ENCODE data around the gene PTX4.
"Not testable (repeated sequence)": the region's sequence is repeated elsewhere in the genome, so short reads cannot be mapped to it uniquely, and the experiment has no call there.

PTX4 gene

GRCh38 chr16:1488054-1488601, 616 bp downstream of the PTX4 start:
- peaks cover 7% of the 10 kb centered on the region for H3K27me3 ChIP-seq (ENCODE audit: insufficient read depth, low read length)
- no peak overlapping the region for H3K4me3 ChIP-seq (ENCODE audit: low read length)
- no peak overlapping the region for H3K27ac ChIP-seq (ENCODE audit: low read depth, low read length)
- 91% methylated on average over 24 of the region's 24 CpGs for WGBS
- no peaks in the 10 kb centered on the region for H3K9me3 ChIP-seq (ENCODE audit: insufficient read depth, low read depth, low read length)
- H3K4me1 ChIP-seq (ENCODE audit: insufficient read depth, low read length) = no peaks in the 10 kb centered on the region
- H3K36me3 ChIP-seq (ENCODE audit: insufficient read depth, low read length) = no peaks in the 10 kb centered on the region
- no peak overlapping the region for H3K9ac ChIP-seq (ENCODE audit: low read depth, low read length)

GRCh38 chr16:1487395-1488053, 1.2 kb downstream of the PTX4 start:
- H3K9ac ChIP-seq (ENCODE audit: low read depth, low read length) = no peak overlapping the region
- no peaks in the 10 kb centered on the region for H3K9me3 ChIP-seq (ENCODE audit: insufficient read depth, low read depth, low read length)
- H3K27me3 ChIP-seq (ENCODE audit: insufficient read depth, low read length) = peaks cover 7% of the 10 kb centered on the region
- no peak overlapping the region for H3K4me3 ChIP-seq (ENCODE audit: low read length)
- H3K36me3 ChIP-seq (ENCODE audit: insufficient read depth, low read length) = no peaks in the 10 kb centered on the region
- no peaks in the 10 kb centered on the region for H3K4me1 ChIP-seq (ENCODE audit: insufficient read depth, low read length)
- 95% methylated on average over 39 of the region's 39 CpGs for WGBS
- no peak overlapping the region for H3K27ac ChIP-seq (ENCODE audit: low read depth, low read length)

DNA sequence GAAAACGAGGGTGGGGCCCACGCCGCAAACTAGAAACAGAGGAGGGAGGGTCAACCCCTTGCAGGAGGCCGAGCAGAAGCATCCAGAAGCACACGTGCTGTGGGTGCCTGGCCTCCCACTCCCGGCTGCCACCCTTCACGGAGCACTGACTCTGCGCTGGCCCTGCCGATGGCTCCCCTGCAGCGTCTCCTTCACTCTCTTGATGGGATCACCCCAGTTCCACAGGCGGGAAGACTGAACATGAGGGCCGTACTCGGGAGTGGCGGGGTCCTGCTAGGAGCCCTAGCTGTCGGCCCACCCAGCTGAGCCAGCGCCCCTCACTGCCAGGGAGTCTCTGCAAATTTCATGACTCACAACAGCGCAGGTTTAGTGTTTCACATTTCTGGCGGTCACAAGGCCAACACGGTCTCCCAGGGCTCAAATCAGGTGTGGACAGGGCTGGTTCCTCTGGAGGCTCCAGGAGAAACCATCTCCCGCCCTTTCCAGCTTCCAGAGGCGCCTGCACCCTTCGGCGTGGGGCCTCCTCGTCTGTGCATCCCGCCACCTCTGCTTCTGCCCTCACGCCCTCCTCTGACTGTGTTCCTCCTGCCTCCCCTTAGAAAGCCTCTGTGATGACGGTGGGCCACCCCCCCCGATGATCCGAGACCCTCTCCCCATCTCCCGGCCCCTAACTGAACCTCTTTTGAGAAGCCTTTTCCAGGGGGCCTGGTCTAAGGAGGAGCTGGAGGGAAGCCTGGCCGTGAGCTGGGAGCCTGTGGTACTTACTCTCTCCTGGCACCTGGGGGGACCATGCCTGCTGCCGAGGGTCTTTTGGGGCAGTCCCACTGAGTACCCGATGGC, 2.0 kb downstream of the PTX4 start:
- H3K36me3 ChIP-seq (ENCODE audit: insufficient read depth, low read length) = no peaks in the 10 kb centered on the region
- peaks cover 11% of the 10 kb centered on the region for H3K27me3 ChIP-seq (ENCODE audit: insufficient read depth, low read length)
- H3K4me1 ChIP-seq (ENCODE audit: insufficient read depth, low read length) = no peaks in the 10 kb centered on the region
- no peak overlapping the region for H3K9ac ChIP-seq (ENCODE audit: low read depth, low read length)
- H3K9me3 ChIP-seq (ENCODE audit: insufficient read depth, low read depth, low read length) = no peaks in the 10 kb centered on the region
- H3K27ac ChIP-seq (ENCODE audit: low read depth, low read length) = no peak overlapping the region
- no peak overlapping the region for H3K4me3 ChIP-seq (ENCODE audit: low read length)
- 91% methylated on average over 33 of the region's 33 CpGs for WGBS

- no peaks in the 10 kb centered on the region for H3K4me1 ChIP-seq (ENCODE audit: insufficient read depth, low read length)
- WGBS = 92% methylated on average over 40 of the region's 40 CpGs
- H3K36me3 ChIP-seq (ENCODE audit: insufficient read depth, low read length) = no peaks in the 10 kb centered on the region
- no peak overlapping the region for H3K9ac ChIP-seq (ENCODE audit: low read depth, low read length)
- peaks cover 11% of the 10 kb centered on the region for H3K27me3 ChIP-seq (ENCODE audit: insufficient read depth, low read length)
- no peak overlapping the region for H3K4me3 ChIP-seq (ENCODE audit: low read length)
- no peak overlapping the region for H3K27ac ChIP-seq (ENCODE audit: low read depth, low read length)
- no peaks in the 10 kb centered on the region for H3K9me3 ChIP-seq (ENCODE audit: insufficient read depth, low read depth, low read length)
Observed at GRCh38 chr16:1485847-1486496, 2.8 kb downstream of the PTX4 start.

DNA sequence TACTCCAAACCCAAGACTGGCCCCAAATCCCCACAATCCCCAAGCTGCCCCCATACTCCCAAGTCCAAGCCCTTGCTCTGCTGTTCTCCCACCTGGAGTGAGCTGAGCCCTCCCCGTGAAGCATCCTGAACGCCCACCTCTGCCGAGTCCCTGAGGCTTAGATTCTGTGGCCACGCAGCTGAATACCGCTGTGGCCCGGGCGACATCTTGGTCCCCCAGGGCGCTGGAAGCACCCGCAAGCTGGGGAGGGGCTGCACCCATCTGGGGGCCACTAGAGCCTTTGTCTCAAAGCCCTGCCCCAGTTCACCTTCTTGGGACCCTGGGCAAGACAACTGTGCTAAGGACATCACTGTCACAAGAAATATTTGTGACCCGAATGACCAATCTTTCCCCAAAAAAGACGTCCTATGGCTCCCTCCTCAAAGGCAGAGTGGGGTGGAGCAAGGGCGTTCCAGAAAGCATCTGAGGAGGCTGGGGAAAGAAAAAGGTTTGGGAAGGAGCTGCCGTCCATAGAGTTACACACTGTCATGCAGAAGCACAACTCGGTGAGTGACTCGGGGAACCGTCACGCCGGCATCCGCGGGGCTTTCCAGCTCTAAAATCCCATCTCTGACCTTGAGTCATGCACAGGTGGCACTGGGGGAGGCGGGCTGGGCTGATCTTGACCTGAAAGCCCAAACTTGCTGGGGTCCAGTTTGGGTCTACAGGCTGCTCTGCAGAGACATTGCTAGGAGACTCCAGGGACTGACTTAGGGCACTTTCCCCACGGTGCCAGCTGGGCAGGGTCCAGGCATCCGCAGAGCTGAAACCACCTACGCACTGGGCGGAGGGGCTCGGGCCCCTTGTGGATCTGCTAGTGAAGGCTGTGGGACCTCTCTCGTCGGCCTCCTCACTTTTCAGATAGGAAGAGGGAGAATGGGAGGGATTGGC, 6.6 kb downstream of the PTX4 start:
- H3K27ac ChIP-seq (ENCODE audit: low read depth, low read length) = no peak overlapping the region
- no peaks in the 10 kb centered on the region for H3K4me1 ChIP-seq (ENCODE audit: insufficient read depth, low read length)
- H3K9me3 ChIP-seq (ENCODE audit: insufficient read depth, low read depth, low read length) = no peaks in the 10 kb centered on the region
- WGBS = 86% methylated on average over 28 of the region's 28 CpGs
- peaks cover 9% of the 10 kb centered on the region for H3K27me3 ChIP-seq (ENCODE audit: insufficient read depth, low read length)
- no peak overlapping the region for H3K9ac ChIP-seq (ENCODE audit: low read depth, low read length)
- H3K36me3 ChIP-seq (ENCODE audit: insufficient read depth, low read length) = no peaks in the 10 kb centered on the region
- no peak overlapping the region for H3K4me3 ChIP-seq (ENCODE audit: low read length)

- H3K4me1 ChIP-seq (ENCODE audit: insufficient read depth, low read length); H3K9me3 ChIP-seq (ENCODE audit: insufficient read depth, low read depth, low read length); H3K36me3 ChIP-seq (ENCODE audit: insufficient read depth, low read length); H3K27ac ChIP-seq (ENCODE audit: low read depth, low read length); H3K9ac ChIP-seq (ENCODE audit: low read depth, low read length); H3K4me3 ChIP-seq (ENCODE audit: low read length): not testable (repeated sequence)
- H3K27me3 ChIP-seq (ENCODE audit: insufficient read depth, low read length) = peaks cover 11% of the 10 kb centered on the region; the same call in 1 of the 2 replicates
- WGBS = 95% methylated on average over 9 of the region's 9 CpGs
Observed at GRCh38 chr16:1478937-1479336, 9.8 kb downstream of the PTX4 start.

GRCh38 chr16:1477033-1477432, 11.7 kb downstream of the PTX4 start:
- Histone ChIP-seq H3K36me3 (ENCODE audit: insufficient read depth, low read length) (no peaks in the 10 kb centered on the region), H3K9me3 (ENCODE audit: insufficient read depth, low read depth, low read length) (no peaks in the 10 kb centered on the region), H3K27me3 (ENCODE audit: insufficient read depth, low read length) (peaks cover 4% of the 10 kb centered on the region; the same call in 1 of the 2 replicates), H3K4me3 (ENCODE audit: low read length) (no peak overlapping the region), H3K4me1 (ENCODE audit: insufficient read depth, low read length) (no peaks in the 10 kb centered on the region), H3K27ac (ENCODE audit: low read depth, low read length) (no peak overlapping the region), H3K9ac (ENCODE audit: low read depth, low read length) (no peak overlapping the region)
- 93% methylated on average over 10 of the region's 10 CpGs for WGBS

DNA sequence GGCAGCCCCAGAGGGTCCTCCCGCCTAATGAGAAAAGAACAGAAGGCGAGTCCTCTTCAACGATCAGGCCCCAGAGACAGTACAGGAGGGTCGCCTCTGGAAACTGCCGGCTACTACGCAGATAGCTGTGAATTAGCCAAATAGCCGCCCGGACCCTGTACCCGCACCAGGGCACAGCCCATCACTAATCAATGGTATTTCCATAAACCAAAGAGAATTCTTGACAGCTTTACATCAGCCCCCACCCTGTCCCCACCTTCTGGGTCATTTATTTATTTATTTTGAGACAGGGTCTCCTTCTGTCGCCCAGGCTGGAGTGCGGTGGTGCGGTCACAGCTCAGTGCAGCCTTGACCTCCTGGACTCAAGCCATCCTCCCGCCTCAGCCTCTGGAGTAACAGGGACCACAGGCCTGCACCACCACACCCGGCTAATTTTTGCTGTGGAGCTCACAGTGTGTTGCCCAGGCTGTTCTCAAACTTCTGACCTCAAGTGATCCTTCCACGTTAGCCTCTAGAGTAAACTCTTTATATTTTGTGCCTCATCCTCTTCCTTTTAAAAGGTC, 13.1 kb downstream of the PTX4 start:
- 70% methylated on average over 15 of the region's 15 CpGs for WGBS
- H3K27ac ChIP-seq (ENCODE audit: low read depth, low read length) = no peak overlapping the region

GRCh38 chr16:1474796-1475551, 13.8 kb downstream of the PTX4 start, which contains the start of gene CLCN7:
TSS of gene CLCN7 (minus strand) at chr16:1475028. CDS start at chr16:1474974, 54 bp downstream.
- peak within 1 kb of the TSS; percentile 63 for H3K4me3 ChIP-seq (ENCODE audit: low read length)
- peak within 1 kb of the TSS; percentile 93 for H3K9ac ChIP-seq (ENCODE audit: low read depth, low read length)
- H3K27me3 ChIP-seq (ENCODE audit: insufficient read depth, low read length) = 0 out of 2 replicates have a peak, but pooled peaks cover 3% of the 10 kb centered on the region
- no peaks in the 10 kb centered on the region; the same call in 1 of the 2 replicates for H3K4me1 ChIP-seq (ENCODE audit: insufficient read depth, low read length)
- H3K9me3 ChIP-seq (ENCODE audit: insufficient read depth, low read depth, low read length) = no peaks in the 10 kb centered on the region
- H3K36me3 ChIP-seq (ENCODE audit: insufficient read depth, low read length) = no peaks in the 10 kb centered on the region
- 2% methylated on average over 99 of the region's 99 CpGs for WGBS
- peak within 1 kb of the TSS; percentile 70 for H3K27ac ChIP-seq (ENCODE audit: low read depth, low read length)

More for the DNA sequence above, 13.1 kb downstream of the PTX4 start:
- H3K9ac ChIP-seq (ENCODE audit: low read depth, low read length) = peak overlapping the region; percentile 93
- 0 out of 2 replicates have a peak, but pooled peaks cover 3% of the 10 kb centered on the region for H3K27me3 ChIP-seq (ENCODE audit: insufficient read depth, low read length)
- H3K36me3 ChIP-seq (ENCODE audit: insufficient read depth, low read length) = no peaks in the 10 kb centered on the region
- no peaks in the 10 kb centered on the region; the same call in 1 of the 2 replicates for H3K4me1 ChIP-seq (ENCODE audit: insufficient read depth, low read length)
- peak overlapping the region; percentile 63 for H3K4me3 ChIP-seq (ENCODE audit: low read length)
- H3K9me3 ChIP-seq (ENCODE audit: insufficient read depth, low read depth, low read length) = no peaks in the 10 kb centered on the region

All from HUES64 (cell line).